Left ventricle myocardium inferior (tissue), 1 donor: Measurements from ENCODE around the gene COPS3. TPM values are rescaled to one million over a fixed set of nuclear protein-coding genes. Genes with fewer than 3 reads are reported as not detected.

Experiments
- DNase-seq: peaks from one replicate; pipeline ENCODE4 v3.0.0-alpha.2; 2020
- H3K27ac ChIP-seq: fragments of 200-600 bp; replicated peaks from 2 replicates; pipeline ENCODE4 v1.8.0; 2021
- H3K27me3 ChIP-seq: fragments of 200-600 bp; 2 replicates; pipeline ENCODE4 v1.8.0; 2021; ENCODE audit warnings: low read depth
- H3K36me3 ChIP-seq: fragments of 200-600 bp; 2 replicates; pipeline ENCODE4 v1.8.0; 2021
- H3K4me1 ChIP-seq: fragments of 200-600 bp; 2 replicates; pipeline ENCODE4 v1.8.0; 2021
- H3K4me3 ChIP-seq: fragments of 200-600 bp; 2 replicates; pipeline ENCODE4 v1.8.0; 2021; ENCODE audit warnings: mild to moderate bottlenecking, moderate library complexity
- H3K9me3 ChIP-seq: fragments of 200-600 bp; replicated peaks from 2 replicates; pipeline ENCODE4 v1.8.0; 2021
- intact Hi-C: fragments of 100-400 bp; cut with micrococcal nuclease; formaldehyde crosslinking; loops from one replicate; pipeline ENCODE4 v1.11.0; 2022
- total RNA-seq: library from RNA; stranded (reverse); fragmentation: NEBNext Ultra II Directional; extraction: Animal tissue kit (Norgen Biotek cat#: 25700); gene quantifications from one replicate; pipeline ENCODE4 v1.2.1, GENCODE V29; 2021
- TF ChIP-seq, protein P1 (sequence below): fragments of 200-600 bp; IDR thresholded peaks from 2 replicates; pipeline ENCODE4 v1.8.0; 2021; ENCODE audit warnings: antibody characterized with exemption, mild to moderate bottlenecking, borderline replicate concordance
- donor health status: DM: no; HTN: yes; CAD: no; lungs with severe emphysema.

The COPS3 gene
- total RNA-seq, 1 donor from 2014 or later, result 74.2 TPM

DNA sequence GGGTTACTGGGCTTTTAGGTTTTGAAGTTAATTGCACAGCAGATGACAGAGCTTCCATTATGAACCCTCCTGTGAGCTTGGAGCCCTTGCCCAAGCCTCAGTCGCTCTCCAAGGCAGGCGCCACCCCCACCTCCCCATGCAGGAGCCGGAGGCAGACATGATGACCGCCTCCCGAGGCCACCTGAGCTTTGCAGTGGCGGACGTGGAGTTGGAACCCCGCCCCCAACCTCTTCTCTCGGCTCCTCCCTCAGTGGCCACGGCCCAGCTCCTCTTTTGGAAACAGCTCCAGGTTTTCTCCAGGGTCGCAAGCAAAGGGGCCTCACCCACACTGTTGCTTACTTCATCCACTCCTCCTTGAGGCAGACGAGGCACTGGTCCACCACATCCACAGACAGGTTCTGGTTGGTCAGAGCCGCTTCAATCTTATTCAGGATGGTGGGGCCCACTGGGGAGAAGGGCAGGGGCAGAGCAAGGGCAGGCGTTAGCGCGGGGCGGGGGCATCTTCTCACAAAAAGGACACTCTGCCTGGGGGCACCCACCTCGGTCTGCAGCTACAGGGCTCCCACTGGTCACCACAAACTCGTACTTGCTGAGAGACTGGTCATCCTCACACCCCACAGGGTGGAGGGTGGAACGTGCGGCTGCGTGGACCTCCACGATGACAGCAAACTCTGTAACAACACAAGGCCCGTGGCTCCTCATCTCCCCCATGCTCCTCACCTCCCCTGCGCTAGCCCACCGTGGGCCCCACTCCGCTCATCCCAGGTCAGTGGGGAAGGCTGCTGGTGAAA lies 66.2 kb downstream of the COPS3 start:
- Histone ChIP-seq H3K9me3 (no peaks in the 10 kb centered on the region), H3K27me3 (no peaks in the 10 kb centered on the region), H3K4me3 (no peak overlapping the region), H3K4me1 (peaks cover 8% of the 10 kb centered on the region), H3K27ac (no peak overlapping the region), H3K36me3 (peaks cover 75% of the 10 kb centered on the region)
- TF ChIP-seq, protein P1, sequence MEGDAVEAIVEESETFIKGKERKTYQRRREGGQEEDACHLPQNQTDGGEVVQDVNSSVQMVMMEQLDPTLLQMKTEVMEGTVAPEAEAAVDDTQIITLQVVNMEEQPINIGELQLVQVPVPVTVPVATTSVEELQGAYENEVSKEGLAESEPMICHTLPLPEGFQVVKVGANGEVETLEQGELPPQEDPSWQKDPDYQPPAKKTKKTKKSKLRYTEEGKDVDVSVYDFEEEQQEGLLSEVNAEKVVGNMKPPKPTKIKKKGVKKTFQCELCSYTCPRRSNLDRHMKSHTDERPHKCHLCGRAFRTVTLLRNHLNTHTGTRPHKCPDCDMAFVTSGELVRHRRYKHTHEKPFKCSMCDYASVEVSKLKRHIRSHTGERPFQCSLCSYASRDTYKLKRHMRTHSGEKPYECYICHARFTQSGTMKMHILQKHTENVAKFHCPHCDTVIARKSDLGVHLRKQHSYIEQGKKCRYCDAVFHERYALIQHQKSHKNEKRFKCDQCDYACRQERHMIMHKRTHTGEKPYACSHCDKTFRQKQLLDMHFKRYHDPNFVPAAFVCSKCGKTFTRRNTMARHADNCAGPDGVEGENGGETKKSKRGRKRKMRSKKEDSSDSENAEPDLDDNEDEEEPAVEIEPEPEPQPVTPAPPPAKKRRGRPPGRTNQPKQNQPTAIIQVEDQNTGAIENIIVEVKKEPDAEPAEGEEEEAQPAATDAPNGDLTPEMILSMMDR, result no peak
- no peak for DNase-seq
- intact Hi-C loops, result no loop called here

DNA sequence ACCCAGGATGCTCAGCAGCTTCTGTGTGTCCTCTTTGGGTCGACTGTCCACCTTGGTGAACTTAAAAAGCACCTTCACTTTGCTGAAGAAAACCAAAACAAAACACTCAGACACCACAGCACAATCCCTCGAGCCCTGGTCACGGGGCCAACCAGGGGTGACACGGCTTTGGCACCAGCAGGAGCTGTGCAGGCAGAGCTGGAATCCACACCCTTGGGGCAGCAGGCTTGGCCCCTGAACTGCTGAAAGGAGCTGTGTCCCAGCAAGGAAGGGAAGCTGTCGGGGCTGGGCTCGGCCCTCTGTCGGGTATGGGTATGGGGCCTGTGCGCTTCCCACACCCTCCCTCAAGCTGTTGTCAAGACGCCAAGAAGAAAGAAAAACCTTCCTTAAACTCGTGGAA lies 67.3 kb downstream of the COPS3 start:
- intact Hi-C loops, result no loop called here
- peaks cover 64% of the 10 kb centered on the region for H3K36me3 ChIP-seq
- no peaks in the 10 kb centered on the region for H3K9me3 ChIP-seq
- no peak for DNase-seq
- H3K27me3 ChIP-seq, result no peaks in the 10 kb centered on the region
- TF ChIP-seq, protein P1, result no peak
- no peak overlapping the region for H3K4me3 ChIP-seq
- peak overlapping the region; percentile 34 for H3K27ac ChIP-seq
- H3K4me1 ChIP-seq, result peaks cover 8% of the 10 kb centered on the region

DNA sequence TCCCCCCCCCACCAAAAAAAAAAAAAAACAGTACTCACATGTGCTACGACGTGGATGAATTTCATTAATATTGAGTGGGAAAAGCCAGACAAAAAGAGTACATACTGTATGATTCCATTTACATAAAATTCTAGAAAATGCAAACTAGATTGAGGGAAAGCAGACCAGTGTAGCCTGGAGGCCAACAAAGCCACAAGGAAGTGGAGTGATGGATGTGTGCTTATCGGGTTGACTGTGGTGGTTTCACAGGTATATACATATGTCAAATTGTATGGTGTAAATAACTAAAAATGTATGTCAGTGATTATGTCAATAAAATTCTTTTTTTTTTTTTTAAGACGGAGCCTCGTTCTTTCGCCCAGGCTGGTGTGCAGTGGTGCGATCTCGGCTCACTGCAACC lies 73.0 kb downstream of the COPS3 start:
- intact Hi-C loops, result no loop called here
- H3K9me3 ChIP-seq, result no peaks in the 10 kb centered on the region
- H3K27ac ChIP-seq, result peak overlapping the region; percentile 87
- peaks cover 35% of the 10 kb centered on the region for H3K4me1 ChIP-seq
- peaks cover 8% of the 10 kb centered on the region for H3K36me3 ChIP-seq
- TF ChIP-seq, protein P1, result no peak
- H3K27me3 ChIP-seq, result no peaks in the 10 kb centered on the region
- H3K4me3 ChIP-seq, result no peak overlapping the region
- no peak for DNase-seq

DNA sequence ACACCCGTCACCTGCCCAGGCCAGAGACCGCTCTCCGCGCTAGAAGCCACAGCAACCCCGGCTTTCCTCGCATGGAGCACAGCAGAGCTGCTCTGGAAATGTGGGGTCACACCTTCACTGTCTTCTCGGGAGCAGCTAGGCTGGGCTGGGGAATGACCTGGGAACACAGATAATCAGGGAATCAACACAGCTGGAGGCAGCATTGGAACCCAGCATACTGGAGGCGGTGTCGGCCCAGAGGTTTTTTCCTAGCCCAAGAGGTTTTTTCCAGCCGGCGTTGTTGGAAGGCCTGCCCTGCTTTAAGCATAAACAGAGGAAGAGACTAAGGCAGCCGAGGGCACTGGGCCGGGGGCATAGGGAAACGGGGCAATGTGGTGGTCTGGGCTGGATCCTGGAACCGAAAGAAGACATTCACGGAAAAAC lies 74.1 kb downstream of the COPS3 start:
- Histone ChIP-seq H3K4me1 (peaks cover 46% of the 10 kb centered on the region), H3K36me3 (no peaks in the 10 kb centered on the region), H3K27me3 (no peaks in the 10 kb centered on the region), H3K4me3 (peak overlapping the region; percentile 68), H3K9me3 (no peaks in the 10 kb centered on the region), H3K27ac (peak overlapping the region; percentile 87)
- DNase-seq, result no peak
- TF ChIP-seq, protein P1, result no peak
- intact Hi-C loops, result no loop called here

DNA sequence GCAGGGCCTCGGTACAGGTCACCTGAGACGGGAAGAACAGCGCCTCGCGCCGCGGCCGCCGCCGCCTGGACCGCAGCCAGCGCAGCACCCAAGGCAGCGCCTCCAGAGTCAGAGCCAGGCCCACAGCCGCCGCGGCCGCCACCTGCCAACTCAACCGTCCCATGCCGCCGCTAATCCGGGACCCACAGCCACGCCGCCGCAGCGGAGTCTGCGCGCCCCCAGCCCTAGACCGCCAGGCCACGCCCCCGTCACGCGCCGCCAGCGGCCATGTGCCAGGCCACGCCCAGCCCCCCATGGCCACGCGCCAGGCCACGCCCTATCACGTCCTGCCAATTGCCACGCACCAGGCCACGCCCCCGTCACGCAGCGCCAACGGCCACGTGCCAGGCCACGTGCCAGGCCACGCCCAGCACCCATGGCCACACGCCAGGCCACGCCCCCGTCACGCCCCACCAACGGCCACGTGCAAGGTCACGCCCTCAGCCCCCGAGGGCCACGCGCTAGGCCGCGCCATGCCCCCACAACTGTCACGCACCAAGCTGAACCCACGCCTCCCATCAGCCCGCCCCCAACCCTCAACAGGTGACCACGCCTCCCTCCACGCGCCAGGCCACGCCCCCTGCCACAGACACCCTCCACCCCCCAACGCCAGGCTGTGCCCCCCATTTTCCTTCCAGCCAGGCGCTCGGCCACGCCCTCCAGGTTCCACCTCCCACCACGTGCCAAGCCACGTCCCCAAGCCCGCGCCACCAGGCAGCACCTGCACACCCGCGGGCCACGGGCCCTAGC lies 74.7 kb downstream of the COPS3 start, which contains the start of gene PLD6:
PLD6 (minus strand) TSS at position 210 of the 789 bp plus-strand sequence; CDS start at position 163, 47 bp downstream.
- H3K4me3 ChIP-seq, result peak within 1 kb of the TSS; percentile 68
- H3K36me3 ChIP-seq, result no peaks in the 10 kb centered on the region
- peak; percentile 69 for DNase-seq
- TF ChIP-seq, protein P1, result no peak
- no peaks in the 10 kb centered on the region for H3K9me3 ChIP-seq
- H3K27me3 ChIP-seq, result no peaks in the 10 kb centered on the region
- H3K27ac ChIP-seq, result peak within 1 kb of the TSS; percentile 87
- peaks cover 52% of the 10 kb centered on the region for H3K4me1 ChIP-seq
- intact Hi-C loops, result no loop called here
